SK-N-SH (cell line): ENCODE results near the gene ZNF296. TPM values are rescaled to one million over a fixed set of nuclear protein-coding genes. Genes with fewer than 3 reads are reported as not detected.

Experiments
- CTCF ChIA-PET: fragments of 300-600, 350-600 bp; formaldehyde crosslinking; extraction: SDS; loops from one replicate; lab custom pipeline; 2021; lab: Yijun Ruan, JAX
- POLR2A ChIA-PET: fragments of 350-600 bp; sonication (Branson Sonifier 250); formaldehyde crosslinking; extraction: SDS; loops from one replicate; lab custom pipeline; 2020; ENCODE audit warnings: antibody characterized with exemption, inconsistent platforms; lab: Yijun Ruan, JAX
- DNase-seq: peaks from one replicate; pipeline ENCODE4 v3.0.0; 2012
- H2AFZ ChIP-seq: fragments of 200-600 bp; sonication (generic); 2 replicates; pipeline ENCODE4 v1.8.1; 2016; ENCODE audit warnings: antibody characterized with exemption, mild to moderate bottlenecking, low read depth
- H3F3A ChIP-seq: fragments of 200-600 bp; sonication (generic); replicated peaks from 2 replicates; pipeline ENCODE3; 2016; ENCODE audit warnings: antibody characterized with exemption, mild to moderate bottlenecking; ENCODE audit not compliant: insufficient read depth
- H3K27ac ChIP-seq, 2 experiments: fragments of 200-500 bp in 1 of 2; fragments of 200-600 bp in 1 of 2; sonication (Bioruptor generic) in 1 of 2; sonication (generic), shearing (Covaris generic) in 1 of 2; 2 replicates each; pipeline versions ENCODE4 v1.5.1 to v1.6.1; 2014 to 2016; ENCODE audit warnings: low read depth in 2 of 2, inconsistent platforms in 1 of 2, low read length in 1 of 2, mild to moderate bottlenecking in 1 of 2, mixed read lengths in 1 of 2
- H3K27me3 ChIP-seq: fragments of 200-600 bp; sonication (generic), shearing (Covaris generic); 2 replicates; pipeline ENCODE4 v1.6.1; 2016; ENCODE audit warnings: mixed run types; ENCODE audit not compliant: insufficient read depth
- H3K36me3 ChIP-seq, 2 experiments: fragments of 200-500 bp in 1 of 2; fragments of 200-600 bp in 1 of 2; sonication (Bioruptor generic) in 1 of 2; sonication (generic) in 1 of 2; replicated peaks in 1 of 2; 2 replicates each; pipeline versions ENCODE3 to v1.5.1; 2014 to 2016; ENCODE audit warnings: low read length in 1 of 2, mild to moderate bottlenecking in 1 of 2; ENCODE audit not compliant: insufficient read depth in 2 of 2, control insufficient read depth in 1 of 2
- H3K4me1 ChIP-seq, 2 experiments: fragments of 200-500 bp in 1 of 2; fragments of 200-600 bp in 1 of 2; sonication (Bioruptor generic) in 1 of 2; sonication (generic), shearing (Covaris generic) in 1 of 2; 2 replicates each; pipeline versions ENCODE4 v1.5.1 to v1.6.1; 2014 to 2016; ENCODE audit warnings: low read depth in 1 of 2, low read length in 1 of 2, mixed run types in 1 of 2; ENCODE audit not compliant: insufficient read depth in 2 of 2, control insufficient read depth in 1 of 2
- H3K4me2 ChIP-seq: fragments of 200-600 bp; sonication (generic), shearing (Covaris generic); 2 replicates; pipeline ENCODE4 v1.6.1; 2017; ENCODE audit warnings: mixed run types
- H3K4me3 ChIP-seq, 2 experiments: fragments of 200-500 bp in 1 of 2; fragments of 200-600 bp in 1 of 2; sonication (Bioruptor generic) in 1 of 2; sonication (generic), shearing (Covaris generic) in 1 of 2; 2 replicates each; pipeline versions ENCODE4 v1.5.1 to v1.8.1; 2014 to 2016; ENCODE audit warnings: low read depth in 2 of 2, inconsistent platforms in 1 of 2, low read length in 1 of 2, mild to moderate bottlenecking in 1 of 2, mixed read lengths in 1 of 2, moderate library complexity in 1 of 2
- H3K79me2 ChIP-seq: fragments of 200-600 bp; sonication (generic); 2 replicates; pipeline ENCODE4 v1.8.1; 2017; ENCODE audit warnings: mild to moderate bottlenecking; ENCODE audit not compliant: insufficient read depth
- H3K9ac ChIP-seq: fragments of 200-600 bp; sonication (generic); 2 replicates; pipeline ENCODE4 v1.6.1; 2017; ENCODE audit warnings: mixed run types
- H3K9me2 ChIP-seq: fragments of 200-600 bp; sonication (generic); 2 replicates; pipeline ENCODE4 v1.6.1; 2017; ENCODE audit warnings: mixed run types
- H3K9me3 ChIP-seq: fragments of 200-600 bp; sonication (generic); 2 replicates; pipeline ENCODE4 v1.6.1; 2017; ENCODE audit warnings: mixed run types, mild to moderate bottlenecking, moderate library complexity
- H4K20me1 ChIP-seq: fragments of 200-600 bp; sonication (generic); 2 replicates; pipeline ENCODE4 v1.6.1; 2017; ENCODE audit warnings: mild to moderate bottlenecking, mixed run types; ENCODE audit not compliant: insufficient read depth
- CHD2 ChIP-seq: fragments of 150-350 bp; IDR thresholded peaks from 2 replicates; pipeline ENCODE4 v1.6.1; 2018; ENCODE audit warnings: low read length; ENCODE audit not compliant: partially characterized antibody
- EP300 ChIP-seq, 2 experiments: IDR thresholded peaks; 2 replicates each; pipeline versions ENCODE4 v1.4.0 to v1.6.1; 2012; ENCODE audit warnings: borderline replicate concordance in 1 of 2, low read depth in 1 of 2, low read length in 1 of 2
- FOSL2 ChIP-seq: IDR thresholded peaks from 2 replicates; pipeline ENCODE4 v1.4.0; 2012; ENCODE audit warnings: low read depth, mild to moderate bottlenecking, moderate library complexity, borderline replicate concordance
- FOXJ3 ChIP-seq: sonication (generic); formaldehyde crosslinking; IDR thresholded peaks from 2 replicates; pipeline ENCODE4 v1.5.1; 2020; ENCODE audit warnings: mild to moderate bottlenecking, missing genetic modification reagents
- GABPA ChIP-seq: IDR thresholded peaks from 2 replicates; pipeline ENCODE4 v1.4.0; 2012; ENCODE audit warnings: low read depth, mild to moderate bottlenecking
- GATA2 ChIP-seq: sonication (generic); formaldehyde crosslinking; IDR thresholded peaks from 2 replicates; pipeline ENCODE4 v1.5.0; 2020; ENCODE audit warnings: mild to moderate bottlenecking, missing genetic modification reagents
- JUND ChIP-seq: IDR thresholded peaks from 2 replicates; pipeline ENCODE4 v1.4.0; 2012
- MEF2A ChIP-seq: IDR thresholded peaks from 2 replicates; pipeline ENCODE4 v1.4.0; 2012; ENCODE audit warnings: low read depth, borderline replicate concordance
- NFIC ChIP-seq: IDR thresholded peaks from 2 replicates; pipeline ENCODE4 v1.4.0; 2012; ENCODE audit warnings: borderline replicate concordance
- NRF1 ChIP-seq: IDR thresholded peaks from 2 replicates; pipeline ENCODE4 v1.6.1; 2012; ENCODE audit warnings: low read depth, mild to moderate bottlenecking, low read length
- RAD21 ChIP-seq: IDR thresholded peaks from 2 replicates; pipeline ENCODE4 v1.6.1; 2012; ENCODE audit warnings: mild to moderate bottlenecking, low read length
- RFX5 ChIP-seq: IDR thresholded peaks from 2 replicates; pipeline ENCODE4 v1.6.1; 2012; ENCODE audit warnings: mild to moderate bottlenecking, improper control_type of control experiment, low read length
- RXRA ChIP-seq: IDR thresholded peaks from 2 replicates; pipeline ENCODE4 v1.4.0; 2012; ENCODE audit warnings: low read depth, mild to moderate bottlenecking, borderline replicate concordance
- SIN3A ChIP-seq: IDR thresholded peaks from 2 replicates; pipeline ENCODE4 v1.6.1; 2012; ENCODE audit warnings: low read depth, mild to moderate bottlenecking, low read length, moderate library complexity, borderline replicate concordance
- SMC3 ChIP-seq: IDR thresholded peaks from 2 replicates; pipeline ENCODE4 v1.6.1; 2012; ENCODE audit warnings: low read depth, low read length, improper control_type of control experiment
- TAF1 ChIP-seq: IDR thresholded peaks from 2 replicates; pipeline ENCODE4 v1.6.1; 2012; ENCODE audit warnings: low read depth, mild to moderate bottlenecking, low read length, moderate library complexity, borderline replicate concordance
- YY1 ChIP-seq: IDR thresholded peaks from 2 replicates; pipeline ENCODE4 v1.4.0; 2012; ENCODE audit warnings: low read depth, mild to moderate bottlenecking
- ZBTB33 ChIP-seq: IDR thresholded peaks from 2 replicates; pipeline ENCODE4 v1.4.0; 2012; ENCODE audit warnings: low read depth, borderline replicate concordance
- WGBS: methylation state at CpG from one replicate; pipeline ENCODE4 v1.1.6; 2017; ENCODE audit warnings: low lambda C conversion rate; 5-methylcytosine and 5-hydroxymethylcytosine counted together
- polyA plus RNA-seq, 3 experiments: library from polyadenylated mRNA; depleted of rRNA; stranded (reverse); fragments of >200 nt; gene quantifications; 2 replicates each; pipeline ENCODE4 v1.2.3, GENCODE V29; 2012
- TF ChIP-seq, protein P1 (sequence below): IDR thresholded peaks from 2 replicates; pipeline ENCODE4 v1.4.0; 2012; ENCODE audit warnings: low read depth
- TF ChIP-seq, protein P2 (sequence below): fragments of 150-350 bp; IDR thresholded peaks from 2 replicates; pipeline ENCODE4 v1.6.1; 2017; ENCODE audit warnings: antibody characterized with exemption, low read length, low read depth, borderline replicate concordance

Gene ZNF296
- polyA plus RNA-seq, 1 of the 3 experiments (the other 2 are of a cell fraction) = 0.21 TPM

DNA sequence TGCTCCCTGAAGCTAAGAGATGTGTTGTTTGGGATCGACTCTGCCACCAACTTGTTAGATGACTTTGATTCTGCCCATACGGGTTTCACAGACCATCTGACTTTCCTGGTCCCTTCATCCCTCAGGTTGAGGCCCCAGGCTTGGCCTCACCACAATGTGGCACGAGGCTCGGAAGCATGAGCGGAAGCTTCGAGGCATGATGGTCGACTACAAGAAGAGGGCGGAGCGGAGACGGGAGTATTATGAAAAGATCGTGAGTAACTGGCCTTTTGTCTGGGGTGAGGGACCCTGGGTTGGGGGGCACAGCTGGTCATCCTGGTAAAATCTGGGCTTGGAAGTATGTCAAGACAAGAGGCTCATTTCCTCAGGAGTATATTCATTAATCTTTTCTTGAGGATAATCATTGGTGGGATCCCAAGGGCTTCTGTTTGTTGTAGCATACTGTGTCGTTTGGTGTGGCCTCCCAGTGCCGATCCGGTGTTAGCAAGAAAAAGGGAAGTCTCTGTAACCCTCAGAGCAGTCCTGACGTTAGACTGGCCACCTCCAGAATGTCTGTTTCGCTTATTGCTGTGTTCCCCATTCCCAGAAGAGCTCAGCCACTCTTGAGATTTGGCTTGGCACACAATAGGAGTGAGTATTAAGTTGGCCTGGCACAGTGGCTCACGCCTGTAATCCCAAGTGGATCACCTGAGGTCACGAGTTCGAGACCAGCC, 36.1 kb downstream of the ZNF296 start:
- CTCF ChIA-PET = interaction anchor here (1.4 to 2.5 kb wide), 3 partner anchors 19 to 298 kb away, joined by 3 to 17 read pairs (median 11); no protein-coding TSS in a partner anchor
- H3F3A ChIP-seq = peaks cover 7% of the 10 kb centered on the region
- H4K20me1 ChIP-seq = peaks cover 55% of the 10 kb centered on the region
- peaks cover 10 to 11% of the 10 kb centered on the region in 2 experiments; a peak in 3 of 4 replicates for H3K4me1 ChIP-seq
- peak overlapping the region; percentile 97 for H3K9ac ChIP-seq
- no peak for DNase-seq
- H3K4me2 ChIP-seq = peak overlapping the region; percentile 97
- no peaks in the 10 kb centered on the region for H3K9me2 ChIP-seq
- no peaks in the 10 kb centered on the region for H3K27me3 ChIP-seq
- no peak overlapping the region for H2AFZ ChIP-seq
- peak overlapping the region; percentile 72 to 90 for H3K4me3 ChIP-seq
- 80% methylated on average over 19 of the region's 19 CpGs for WGBS
- POLR2A ChIA-PET = interaction anchor here (0.7 to 1.3 kb wide), 2 partner anchors 10 to 68 kb away, joined by 4 read pairs; no protein-coding TSS in a partner anchor
- H3K9me3 ChIP-seq = no peaks in the 10 kb centered on the region
- no peak for TF ChIP-seq NFIC
- TF ChIP-seq FOSL2 = no peak
- no peak for TF ChIP-seq MEF2A
- TF ChIP-seq, protein P1, sequence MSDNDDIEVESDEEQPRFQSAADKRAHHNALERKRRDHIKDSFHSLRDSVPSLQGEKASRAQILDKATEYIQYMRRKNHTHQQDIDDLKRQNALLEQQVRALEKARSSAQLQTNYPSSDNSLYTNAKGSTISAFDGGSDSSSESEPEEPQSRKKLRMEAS = no peak
- no peak for TF ChIP-seq GATA2 (CRISPR knock-in tag)
- no peak for TF ChIP-seq SMC3
- TF ChIP-seq ZBTB33 = no peak
- no peak for TF ChIP-seq TAF1
- no peak for TF ChIP-seq EP300 (IDR thresholded peaks at IDR 0.05; ENCODE audit: borderline replicate concordance in 1 of 2, low read depth in 1 of 2, low read length in 1 of 2)
- TF ChIP-seq RXRA = no peak
- TF ChIP-seq FOXJ3 = no peak
- TF ChIP-seq RAD21 = no peak
- no peak for TF ChIP-seq RFX5
- no peak for TF ChIP-seq GABPA
- TF ChIP-seq NRF1 = no peak
- TF ChIP-seq, protein P2, sequence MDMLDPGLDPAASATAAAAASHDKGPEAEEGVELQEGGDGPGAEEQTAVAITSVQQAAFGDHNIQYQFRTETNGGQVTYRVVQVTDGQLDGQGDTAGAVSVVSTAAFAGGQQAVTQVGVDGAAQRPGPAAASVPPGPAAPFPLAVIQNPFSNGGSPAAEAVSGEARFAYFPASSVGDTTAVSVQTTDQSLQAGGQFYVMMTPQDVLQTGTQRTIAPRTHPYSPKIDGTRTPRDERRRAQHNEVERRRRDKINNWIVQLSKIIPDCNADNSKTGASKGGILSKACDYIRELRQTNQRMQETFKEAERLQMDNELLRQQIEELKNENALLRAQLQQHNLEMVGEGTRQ = no peak
- no peak for TF ChIP-seq CHD2
- no peak for TF ChIP-seq JUND
- no peak for TF ChIP-seq SIN3A
- TF ChIP-seq YY1 = no peak
- H3K79me2 ChIP-seq = peaks cover 64% of the 10 kb centered on the region
- no peak overlapping the region; a peak in 1 of 4 replicates for H3K27ac ChIP-seq
- peaks cover 38 to 42% of the 10 kb centered on the region in 2 experiments for H3K36me3 ChIP-seq
